Esophagus muscularis mucosa (tissue), 4 donors: Measurements from ENCODE around the gene SIRPD. TPM values are rescaled to one million over a fixed set of nuclear protein-coding genes. Genes with fewer than 3 reads are reported as not detected.
"Not testable (repeated sequence)": the region's sequence is repeated elsewhere in the genome, so short reads cannot be mapped to it uniquely, and the experiment has no call there.

ENCODE experiments used
- DNase-seq: peaks from one replicate; pipeline ENCODE4 v3.0.0-alpha.2; 2017; ENCODE audit errors: extremely low spot score
- H3K27ac ChIP-seq, 4 donors: fragments of 200-600 bp; sonication (generic); replicated peaks in 1 of 4; 1 replicate in 3 of 4; 2 replicates in 1 of 4; pipeline ENCODE4 v1.5.1; 2016 to 2019; ENCODE audit warnings: mild to moderate bottlenecking in 1 of 4
- H3K27me3 ChIP-seq, 4 donors: fragments of 200-600 bp; sonication (generic); one replicate each; pipeline versions ENCODE4 v1.5.1 to v1.6.0; 2016 to 2019
- H3K36me3 ChIP-seq, 4 donors: fragments of 200-600 bp; sonication (generic); one replicate each; pipeline ENCODE4 v1.5.1; 2016 to 2019
- H3K4me1 ChIP-seq, 4 donors: fragments of 200-600 bp; sonication (generic); one replicate each; pipeline ENCODE4 v1.5.1; 2016 to 2019
- H3K4me3 ChIP-seq, 4 donors: fragments of 200-600 bp; sonication (generic); 1 replicate in 2 of 4; 2 replicates in 2 of 4; pipeline ENCODE4 v1.5.1; 2016 to 2019; ENCODE audit warnings: mild to moderate bottlenecking in 4 of 4, moderate library complexity in 1 of 4
- H3K9me3 ChIP-seq, 4 donors: fragments of 200-600 bp; sonication (generic); 1 replicate in 3 of 4; 2 replicates in 1 of 4; pipeline ENCODE4 v1.5.1; 2016 to 2019
- EP300 ChIP-seq: sonication (generic); formaldehyde crosslinking; IDR thresholded peaks from one replicate; pipeline ENCODE4 v1.6.1; 2017; ENCODE audit warnings: antibody characterized with exemption
- POLR2A ChIP-seq: fragments of 450-650 bp; IDR thresholded peaks from one replicate; pipeline ENCODE4 v1.6.1; 2017; ENCODE audit warnings: antibody characterized with exemption, moderate library complexity, mild to moderate bottlenecking, low read depth
- POLR2AphosphoS5 ChIP-seq, 2 donors: sonication (generic); formaldehyde crosslinking; IDR thresholded peaks; one replicate each; pipeline ENCODE4 v1.6.1; 2017; ENCODE audit warnings: antibody characterized with exemption in 2 of 2
- WGBS: methylation state at CpG from one replicate; pipeline ENCODE4 v1.1.5; 2018; 5-methylcytosine and 5-hydroxymethylcytosine counted together
- intact Hi-C: fragments of 100-400 bp; cut with DNase I; formaldehyde crosslinking; loops from one replicate; pipeline ENCODE4 v1.15.1; 2023
- total RNA-seq, 4 donors: library from RNA; depleted of rRNA; stranded (reverse); fragments of >200 nt; gene quantifications; one replicate each; pipeline versions ENCODE4 v1.1.0 to v1.2.1, GENCODE V29; 2016
- TF ChIP-seq, protein P1 (sequence below), 3 experiments: fragments of 200-600 bp in 2 of 3; fragments of 450-650 bp in 1 of 3; sonication (generic) in 2 of 3; IDR thresholded peaks; one replicate each; pipeline ENCODE4 v1.5.1; 2017 to 2019; ENCODE audit warnings: antibody characterized with exemption in 3 of 3, mild to moderate bottlenecking in 2 of 3, moderate library complexity in 1 of 3

SIRPD gene
- total RNA-seq, 4 donors from 2014 or later: not detected

DNA sequence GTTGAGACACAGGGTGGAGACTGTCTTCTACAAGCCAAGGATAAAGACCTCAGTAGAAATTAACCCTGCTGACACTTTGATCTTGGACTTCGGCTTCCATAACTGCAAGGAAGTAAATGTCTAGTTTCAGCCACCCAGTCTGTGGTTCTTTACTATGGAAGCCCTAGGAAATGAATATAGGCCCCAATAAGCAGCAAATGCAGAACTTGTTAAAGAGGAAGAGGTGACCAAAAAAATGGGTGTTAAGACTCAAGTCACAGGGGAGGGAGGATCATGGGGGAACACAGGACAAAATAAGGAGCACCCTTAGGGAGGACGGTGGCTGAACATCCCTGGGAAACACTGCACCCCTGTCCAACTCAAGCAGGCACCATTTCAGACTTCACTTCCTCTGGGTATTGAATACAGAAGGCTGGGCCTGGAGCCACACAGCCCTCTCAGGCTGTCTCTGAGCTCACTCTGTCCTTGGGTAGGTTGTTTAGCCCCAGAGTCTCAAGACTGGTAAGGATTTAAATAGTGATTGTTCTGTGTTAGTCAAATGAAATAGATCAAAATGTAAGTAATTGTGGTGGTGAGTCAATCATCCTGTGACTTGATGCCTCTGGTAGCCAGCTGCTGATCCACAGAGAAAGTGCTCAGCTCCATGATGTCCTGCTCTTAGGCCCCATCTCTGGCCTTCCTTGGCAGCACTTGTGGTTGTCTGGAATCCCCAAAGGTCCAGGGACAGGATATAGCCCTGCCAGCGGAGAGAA is 30.5 kb upstream of the SIRPD start:
- no peaks in the 10 kb centered on the region for H3K9me3 ChIP-seq
- no peaks in the 10 kb centered on the region for H3K4me1 ChIP-seq
- WGBS: no CpG with 5 or more reads among the region's 3 CpGs
- H3K27ac ChIP-seq: no peak overlapping the region
- TF ChIP-seq EP300: no peak
- TF ChIP-seq, protein P1, sequence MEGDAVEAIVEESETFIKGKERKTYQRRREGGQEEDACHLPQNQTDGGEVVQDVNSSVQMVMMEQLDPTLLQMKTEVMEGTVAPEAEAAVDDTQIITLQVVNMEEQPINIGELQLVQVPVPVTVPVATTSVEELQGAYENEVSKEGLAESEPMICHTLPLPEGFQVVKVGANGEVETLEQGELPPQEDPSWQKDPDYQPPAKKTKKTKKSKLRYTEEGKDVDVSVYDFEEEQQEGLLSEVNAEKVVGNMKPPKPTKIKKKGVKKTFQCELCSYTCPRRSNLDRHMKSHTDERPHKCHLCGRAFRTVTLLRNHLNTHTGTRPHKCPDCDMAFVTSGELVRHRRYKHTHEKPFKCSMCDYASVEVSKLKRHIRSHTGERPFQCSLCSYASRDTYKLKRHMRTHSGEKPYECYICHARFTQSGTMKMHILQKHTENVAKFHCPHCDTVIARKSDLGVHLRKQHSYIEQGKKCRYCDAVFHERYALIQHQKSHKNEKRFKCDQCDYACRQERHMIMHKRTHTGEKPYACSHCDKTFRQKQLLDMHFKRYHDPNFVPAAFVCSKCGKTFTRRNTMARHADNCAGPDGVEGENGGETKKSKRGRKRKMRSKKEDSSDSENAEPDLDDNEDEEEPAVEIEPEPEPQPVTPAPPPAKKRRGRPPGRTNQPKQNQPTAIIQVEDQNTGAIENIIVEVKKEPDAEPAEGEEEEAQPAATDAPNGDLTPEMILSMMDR (IDR thresholded peaks at IDR 0.05): no peak
- no peak for TF ChIP-seq POLR2A
- no peak for TF ChIP-seq POLR2AphosphoS5 (IDR thresholded peaks at IDR 0.05)
- intact Hi-C loops: no loop called here
- H3K27me3 ChIP-seq: no peaks in the 10 kb centered on the region
- no peaks in the 10 kb centered on the region for H3K36me3 ChIP-seq
- H3K4me3 ChIP-seq: no peak overlapping the region
- DNase-seq: no peak

DNA sequence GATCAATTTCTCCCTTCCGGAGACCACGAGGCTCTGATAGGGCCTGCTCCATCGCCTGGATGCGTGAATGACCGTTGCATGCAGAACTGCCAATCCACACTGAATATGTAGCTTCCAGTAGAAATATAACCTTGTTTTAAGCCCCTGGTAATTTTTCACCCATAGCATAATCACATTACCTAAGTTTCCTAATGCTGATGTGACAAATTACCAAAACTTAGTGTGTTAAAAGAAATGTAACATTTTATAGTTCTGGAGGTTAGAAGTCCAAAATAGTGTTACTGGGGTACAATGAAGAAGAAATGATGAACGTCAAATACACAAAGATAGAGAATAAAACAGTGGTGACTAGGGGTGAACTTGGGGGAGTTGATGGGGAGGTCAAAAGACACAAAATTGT is 22.0 kb upstream of the SIRPD start:
- Histone ChIP-seq H3K4me3 (no peak overlapping the region), H3K36me3 (no peaks in the 10 kb centered on the region), H3K27ac (no peak overlapping the region), H3K4me1 (no peaks in the 10 kb centered on the region), H3K9me3 (no peaks in the 10 kb centered on the region), H3K27me3 (no peaks in the 10 kb centered on the region)
- 92% methylated on average over 6 of the region's 6 CpGs for WGBS
- no peak for DNase-seq
- intact Hi-C loops: loop anchor here (2.0 kb wide), 1 partner anchor 37 kb away; no protein-coding TSS in a partner anchor
- TF ChIP-seq EP300: no peak
- TF ChIP-seq POLR2AphosphoS5 (IDR thresholded peaks at IDR 0.05): no peak
- TF ChIP-seq, protein P1 (IDR thresholded peaks at IDR 0.05): no peak
- no peak for TF ChIP-seq POLR2A

DNA sequence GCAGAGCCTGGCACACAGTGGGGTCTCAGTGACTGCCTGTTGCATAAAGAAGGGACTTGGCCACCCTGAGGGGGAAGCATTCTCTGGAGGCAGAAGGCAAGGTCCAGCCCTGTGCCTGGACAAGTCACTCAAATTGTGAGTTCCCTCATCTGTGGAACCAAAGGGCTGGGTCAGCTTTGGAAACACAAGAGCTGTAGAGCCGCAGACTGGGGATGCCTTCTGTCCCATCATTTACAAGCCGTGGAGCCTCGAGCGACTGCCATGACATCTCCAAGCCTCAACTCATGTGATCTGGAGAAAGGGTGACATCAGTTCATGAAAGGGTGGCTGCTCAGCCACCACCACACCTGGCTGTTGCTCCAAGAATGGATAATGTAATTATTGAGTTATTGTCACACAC is 20.4 kb upstream of the SIRPD start:
- no peak for DNase-seq
- Histone ChIP-seq H3K4me3 (no peak overlapping the region), H3K4me1 (no peaks in the 10 kb centered on the region), H3K36me3 (no peaks in the 10 kb centered on the region), H3K27ac (no peak overlapping the region), H3K27me3 (no peaks in the 10 kb centered on the region), H3K9me3 (no peaks in the 10 kb centered on the region)
- WGBS: 84% methylated on average over 3 of the region's 4 CpGs
- intact Hi-C loops: loop anchor here (2.0 kb wide), 1 partner anchor 39 kb away; no protein-coding TSS in a partner anchor
- no peak for TF ChIP-seq EP300
- TF ChIP-seq, protein P1 (IDR thresholded peaks at IDR 0.05): no peak
- no peak for TF ChIP-seq POLR2A
- no peak for TF ChIP-seq POLR2AphosphoS5 (IDR thresholded peaks at IDR 0.05)

DNA sequence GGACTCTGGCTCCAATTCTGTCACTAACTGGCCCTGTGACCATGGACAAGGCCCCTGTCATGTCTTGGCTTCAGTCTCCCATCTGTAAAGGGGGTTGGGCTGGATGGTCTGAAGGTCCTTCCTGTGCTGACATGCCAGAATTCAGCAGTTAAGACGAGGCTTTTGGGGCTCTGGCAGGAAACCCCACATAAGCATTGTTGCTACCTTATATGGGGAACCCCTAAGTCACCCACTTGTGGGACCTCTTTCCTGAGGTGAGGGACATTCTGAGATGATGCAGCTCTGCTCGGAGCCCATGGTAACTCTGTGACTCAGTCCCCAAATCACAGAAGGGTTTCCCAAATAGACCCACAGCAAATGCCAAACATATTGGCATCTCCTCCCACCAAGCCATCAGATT is 19.8 kb upstream of the SIRPD start:
- H3K4me3 ChIP-seq, H3K36me3 ChIP-seq, H3K27ac ChIP-seq, H3K9me3 ChIP-seq, intact Hi-C loops, H3K27me3 ChIP-seq, H3K4me1 ChIP-seq, DNase-seq: not testable (repeated sequence)
- WGBS: 57% methylated on average over 1 of the region's 2 CpGs

DNA sequence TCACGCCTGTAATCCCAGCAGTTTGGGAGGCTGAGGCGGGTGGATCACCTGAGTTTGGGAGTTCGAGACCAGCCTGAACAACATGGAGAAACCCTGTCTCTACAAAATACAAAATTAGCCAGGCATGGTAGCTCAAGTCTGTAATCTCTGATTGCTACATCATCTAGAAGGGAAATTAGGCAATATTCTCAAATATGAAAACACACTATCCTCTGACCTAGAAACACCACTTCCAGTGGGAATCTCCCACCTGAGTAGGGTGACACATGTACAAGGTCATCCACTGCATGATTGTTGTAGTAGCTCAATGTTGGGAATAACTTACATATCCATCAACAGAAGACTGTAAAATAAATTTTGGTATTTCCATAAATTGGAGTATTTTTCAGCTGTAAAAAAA is 19.1 kb upstream of the SIRPD start:
- Histone ChIP-seq H3K9me3 (no peaks in the 10 kb centered on the region), H3K27me3 (no peaks in the 10 kb centered on the region), H3K4me1 (no peaks in the 10 kb centered on the region), H3K27ac (no peak overlapping the region), H3K36me3 (no peaks in the 10 kb centered on the region), H3K4me3 (no peak overlapping the region)
- 87% methylated on average over 3 of the region's 3 CpGs for WGBS
- intact Hi-C loops: no loop called here
- TF ChIP-seq POLR2A (no peak), EP300 (no peak), POLR2AphosphoS5 (IDR thresholded peaks at IDR 0.05) (no peak)
- TF ChIP-seq, protein P1 (IDR thresholded peaks at IDR 0.05): no peak
- no peak for DNase-seq

DNA sequence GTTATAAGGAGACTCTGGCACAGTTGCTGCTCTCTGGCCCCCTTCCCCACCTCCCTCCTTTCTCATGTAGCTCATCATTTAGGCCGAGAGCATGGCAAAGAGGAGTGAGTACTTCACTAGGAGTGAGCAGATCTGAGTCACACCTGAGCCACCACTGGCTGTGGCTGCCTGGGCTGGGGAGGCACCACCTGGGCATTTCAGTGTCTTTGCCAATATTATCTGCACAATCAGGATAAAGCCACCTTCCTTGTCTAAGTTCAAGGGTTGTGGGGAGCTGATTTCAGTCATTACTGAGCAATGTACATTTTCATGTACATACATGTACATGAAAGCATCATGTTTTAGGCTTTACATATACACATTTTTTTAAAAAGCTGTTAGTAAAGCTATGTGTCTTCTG is 18.5 kb upstream of the SIRPD start:
- H3K27ac ChIP-seq, intact Hi-C loops: not testable (repeated sequence)

DNA sequence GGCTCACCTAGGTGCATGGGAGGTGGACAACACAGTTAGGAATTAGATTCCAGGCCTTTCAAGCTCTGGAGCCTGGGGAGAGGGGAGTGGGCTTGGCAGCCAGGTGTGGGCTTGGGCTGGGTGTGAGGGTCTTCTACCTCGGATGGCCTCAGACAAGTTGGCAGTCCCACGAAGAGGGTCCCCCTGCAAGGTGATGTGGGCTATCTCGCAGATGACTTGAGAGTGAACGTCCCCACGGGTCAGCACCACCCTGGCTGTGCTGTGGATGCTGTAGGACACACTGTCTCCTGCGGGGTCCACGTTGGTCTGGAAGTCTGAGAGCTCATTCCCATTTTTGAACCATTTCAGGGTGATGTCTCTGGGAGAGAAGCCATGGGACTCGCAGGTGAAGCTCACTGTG is 14.1 kb upstream of the SIRPD start:
- H3K27me3 ChIP-seq, H3K27ac ChIP-seq, intact Hi-C loops, H3K36me3 ChIP-seq, H3K4me3 ChIP-seq, DNase-seq, H3K9me3 ChIP-seq, H3K4me1 ChIP-seq: not testable (repeated sequence)
- 86% methylated on average over 5 of the region's 8 CpGs for WGBS

More for the DNA sequence above, 18.5 kb upstream of the SIRPD start:
- H3K4me3 ChIP-seq, H3K36me3 ChIP-seq, H3K27me3 ChIP-seq, H3K9me3 ChIP-seq, DNase-seq, H3K4me1 ChIP-seq: not testable (repeated sequence)
- no CpG with 5 or more reads among the region's 1 CpG for WGBS
